NCI-H1436 (cell line): ENCODE results near the gene ING4.
"Not testable (repeated sequence)": the region's sequence is repeated elsewhere in the genome, so short reads cannot be mapped to it uniquely, and the experiment has no call there.

Experiments used
- DNase-seq: peaks from one replicate; lab custom pipeline; 2025; lab: John Stamatoyannopoulos, UW

Gene ING4

DNA sequence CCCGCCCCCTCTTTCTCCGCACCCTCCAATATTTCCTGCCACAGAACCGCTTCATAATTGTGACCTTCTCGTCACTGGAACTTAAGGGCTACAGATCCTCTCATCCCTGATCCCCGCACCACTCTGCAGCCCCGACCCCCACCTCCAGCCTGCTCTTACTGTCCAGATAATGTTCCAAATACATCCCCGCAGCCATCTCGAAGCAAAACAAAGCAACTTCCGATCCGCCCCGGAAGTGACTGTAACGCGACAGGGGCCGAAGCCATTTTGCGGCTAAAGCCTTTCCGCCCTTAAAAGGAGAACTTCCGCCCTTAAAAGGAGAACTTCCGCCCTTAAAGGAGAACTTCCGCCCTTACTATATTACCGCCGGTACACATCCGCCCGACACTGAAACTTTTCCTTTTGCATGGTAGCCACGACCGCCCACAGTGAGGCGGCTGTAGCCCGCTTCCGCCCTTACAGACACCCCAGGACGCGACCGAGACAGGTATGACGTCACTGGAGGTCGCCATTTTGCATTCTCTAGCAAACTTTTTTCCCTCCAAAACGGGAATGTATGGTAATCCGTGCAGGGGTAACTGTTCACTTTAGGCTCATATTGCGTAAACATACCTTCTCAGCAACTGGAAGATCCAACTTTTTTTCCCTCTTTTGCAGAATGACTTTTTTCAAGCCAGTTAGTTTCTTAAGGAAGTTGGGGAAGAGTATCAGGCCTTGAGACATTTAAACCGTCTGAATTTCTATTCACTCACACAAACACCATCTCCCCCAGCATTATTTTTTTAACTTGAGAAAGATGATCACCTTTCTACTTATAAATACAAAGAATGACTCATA is at the start of gene ING4:
Gene ING4, minus strand, starts transcription at position 214 of the 837 bp plus-strand sequence. Its CDS starts 18 bp downstream, at position 196.
- peak; percentile 98 for DNase-seq

GRCh38 chr12:6708960-6709394 is 46.1 kb upstream of the ING4 start:
- DNase-seq, result no peak

- not testable (repeated sequence) for DNase-seq
These were observed 45.4 kb upstream of the ING4 start for GRCh38 chr12:6708351-6708750.

- DNase-seq, result no peak
These were observed 40.7 kb upstream of the ING4 start for GRCh38 chr12:6703631-6704030.

- no peak for DNase-seq
These were observed 38.3 kb upstream of the ING4 start for GRCh38 chr12:6701078-6701768.

- peak; percentile 17 for DNase-seq
These were observed 37.7 kb upstream of the ING4 start, which contains the start of gene PIANP for GRCh38 chr12:6700646-6701051. Gene PIANP, minus strand, starts transcription at chr12:6700815. Its CDS starts 2,754 bp downstream, at chr12:6698061.

DNA sequence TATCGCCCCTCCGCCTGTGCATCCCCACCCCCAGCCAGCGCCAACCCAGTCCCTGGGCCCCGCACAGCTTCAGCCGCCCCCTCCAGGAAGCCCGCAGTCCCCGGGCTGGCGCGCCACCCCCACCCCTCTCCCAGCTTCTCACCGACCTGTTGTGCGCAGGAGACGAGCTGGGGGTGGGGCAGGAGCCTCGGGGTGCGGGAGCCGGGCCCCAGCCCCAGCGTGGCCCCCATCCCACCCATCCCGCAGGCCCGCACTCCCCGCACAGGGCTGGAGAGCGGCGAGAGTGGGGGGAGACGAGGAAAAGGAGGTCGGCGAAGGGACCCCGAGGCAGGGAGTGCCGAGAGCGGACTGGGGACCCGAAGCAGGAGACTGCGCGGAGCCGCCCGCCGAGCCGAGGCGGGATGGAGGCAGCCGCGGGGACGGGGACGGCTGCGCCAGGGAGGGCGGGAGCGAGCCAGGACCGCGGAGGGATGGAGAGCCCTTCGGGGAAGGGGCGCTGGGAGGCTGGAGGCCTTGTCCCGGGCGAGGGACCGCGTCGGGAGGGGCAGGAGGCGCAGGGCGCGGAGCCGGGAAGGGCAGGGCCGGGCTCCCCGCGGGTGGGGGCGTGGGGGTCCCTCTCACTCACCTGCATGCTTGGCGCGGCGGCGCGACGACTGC is 37.2 kb upstream of the ING4 start:
- DNase-seq, result no peak

DNA sequence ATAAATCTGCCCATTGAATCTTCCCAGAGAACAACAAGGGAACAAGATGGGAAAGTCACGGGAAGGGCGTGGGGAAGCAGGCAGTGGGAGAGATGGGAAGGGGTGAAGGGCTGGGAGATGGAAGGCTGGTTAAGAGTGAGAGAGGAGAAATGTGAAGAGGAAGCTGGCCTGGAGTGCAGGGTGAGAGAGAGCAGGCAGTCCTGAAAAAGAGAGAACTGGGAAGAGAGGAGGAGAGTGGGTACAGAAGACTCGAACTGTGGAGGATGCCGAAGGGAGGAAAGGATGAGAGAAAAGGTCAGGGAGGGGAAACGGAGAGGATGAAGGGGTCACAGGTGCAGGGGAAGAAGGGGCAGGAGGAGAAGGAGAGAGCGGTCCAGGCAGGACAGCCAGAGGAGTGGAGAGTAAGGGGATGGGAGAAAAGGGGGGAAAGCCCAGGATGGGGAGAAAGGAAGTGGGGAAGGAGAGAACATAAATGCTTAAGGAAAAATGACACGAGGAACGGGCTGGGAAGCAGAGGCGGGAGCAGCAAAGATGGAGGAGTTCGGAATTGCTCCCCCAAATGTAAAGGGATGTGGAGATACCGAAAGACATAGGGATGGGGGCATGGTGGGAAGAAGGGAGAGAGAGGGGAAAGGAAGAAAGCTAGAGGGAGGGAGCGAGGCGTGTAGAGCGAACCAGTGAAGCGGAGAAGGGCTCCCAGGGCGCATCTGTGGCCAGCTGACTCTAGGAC is 36.5 kb upstream of the ING4 start:
- no peak for DNase-seq

DNA sequence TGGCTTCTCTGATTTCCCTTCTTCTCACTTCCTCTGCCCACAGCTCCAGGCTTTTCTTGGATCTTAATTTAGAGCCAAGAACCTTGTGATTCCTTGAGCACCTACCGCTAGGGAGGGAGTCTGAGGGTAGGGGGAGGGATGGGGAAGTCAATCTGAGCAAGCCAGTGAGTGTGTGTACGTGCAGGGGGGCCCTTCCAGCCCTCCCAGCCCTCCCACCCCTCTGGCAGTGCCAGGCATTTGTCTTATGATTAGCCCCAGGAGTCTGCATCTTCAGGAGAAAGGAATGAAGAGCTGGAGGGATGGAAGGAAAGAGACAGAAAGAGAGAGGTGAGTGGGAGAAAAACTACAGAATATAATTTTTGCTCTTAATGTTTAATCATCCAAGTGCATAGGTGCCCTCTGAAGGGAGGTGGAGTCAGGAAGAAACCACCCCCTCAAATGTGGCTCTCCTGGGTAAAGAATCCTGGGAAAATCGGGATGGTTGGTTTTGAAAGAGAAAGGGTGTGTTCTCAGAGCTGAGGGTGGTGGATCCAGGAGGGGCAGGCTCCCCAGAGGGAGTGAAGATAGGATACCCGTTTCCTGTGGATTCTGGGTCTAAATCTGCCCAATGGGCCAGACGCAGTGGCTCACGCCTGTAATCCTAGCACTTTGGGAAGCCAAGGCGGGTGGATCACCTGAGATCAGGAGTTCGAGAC is 35.6 kb upstream of the ING4 start:
- no peak for DNase-seq

DNA sequence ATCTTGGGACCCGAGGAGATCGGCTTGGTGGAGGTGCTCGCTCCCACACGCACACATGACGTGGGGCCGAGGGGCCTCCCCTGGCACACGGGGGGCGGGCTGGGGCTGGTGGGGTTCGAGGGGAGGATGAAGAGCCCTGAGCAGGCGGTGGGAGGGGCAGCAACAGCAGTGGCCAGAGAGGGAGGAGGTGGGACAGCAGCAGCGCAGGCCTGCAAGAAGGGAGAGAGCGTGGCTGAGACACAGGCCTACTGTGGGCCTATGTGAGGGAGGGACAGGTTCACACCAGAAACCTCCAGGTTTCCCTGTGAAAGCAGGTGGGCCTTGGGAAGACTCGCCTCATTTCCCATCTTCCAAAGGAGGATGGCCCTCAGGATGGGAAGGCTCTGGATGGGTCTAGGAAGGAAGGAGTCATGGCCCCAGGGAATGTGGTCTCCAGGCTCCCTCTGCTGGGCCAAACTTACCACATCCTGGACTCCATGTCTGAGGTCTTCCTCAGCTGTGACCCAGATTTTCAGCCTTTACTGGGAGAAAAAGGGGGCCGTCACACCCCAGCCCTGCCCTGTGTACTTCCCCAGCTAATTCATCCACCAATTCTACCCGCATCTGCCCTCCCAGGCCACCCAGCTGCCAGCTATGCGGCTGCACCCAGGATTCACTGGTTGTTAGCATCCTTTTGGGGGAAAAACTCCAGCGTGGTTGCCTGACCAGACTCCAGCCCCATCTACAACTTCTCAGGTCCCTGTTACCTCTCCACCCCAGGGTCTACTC is 34.8 kb upstream of the ING4 start:
- DNase-seq, result no peak

- DNase-seq, result no peak
These were observed 34.0 kb upstream of the ING4 start for GRCh38 chr12:6696690-6697583.

DNA sequence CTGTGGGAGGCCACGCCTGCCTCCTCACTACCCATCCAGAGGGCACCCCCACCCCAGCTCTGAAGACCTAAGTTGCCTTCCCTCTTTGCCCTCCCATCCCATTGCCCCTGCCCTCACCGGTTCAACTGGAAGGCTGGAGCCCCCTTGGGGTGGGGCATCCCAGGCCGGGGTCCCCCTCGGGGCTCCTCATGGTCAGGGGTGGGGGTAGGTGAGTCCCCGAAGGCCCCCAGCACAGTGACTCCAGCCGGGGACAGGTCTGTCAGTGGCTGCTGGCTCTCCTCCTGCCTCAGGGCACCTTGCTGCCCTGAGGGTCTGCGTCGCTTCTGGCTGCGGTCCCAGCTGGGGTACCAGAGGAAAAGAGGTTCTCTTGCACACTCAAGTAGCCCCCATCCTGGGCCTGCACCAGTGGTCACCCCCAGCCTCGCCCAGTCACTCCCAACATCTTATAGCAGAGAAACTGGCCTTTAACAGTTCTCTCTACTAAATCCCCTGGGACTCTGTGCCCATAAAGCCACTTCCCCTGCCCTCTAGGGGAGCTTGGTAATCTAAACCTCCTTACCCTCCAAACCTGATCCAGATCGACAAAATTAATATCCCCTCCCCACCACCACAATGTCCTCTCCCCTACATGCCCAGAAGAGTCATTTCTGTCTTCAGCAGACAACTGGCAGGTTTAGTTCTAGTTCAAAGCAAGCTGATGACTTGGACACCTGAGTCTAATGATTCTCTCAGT is 32.6 kb upstream of the ING4 start:
- DNase-seq, result no peak

DNA sequence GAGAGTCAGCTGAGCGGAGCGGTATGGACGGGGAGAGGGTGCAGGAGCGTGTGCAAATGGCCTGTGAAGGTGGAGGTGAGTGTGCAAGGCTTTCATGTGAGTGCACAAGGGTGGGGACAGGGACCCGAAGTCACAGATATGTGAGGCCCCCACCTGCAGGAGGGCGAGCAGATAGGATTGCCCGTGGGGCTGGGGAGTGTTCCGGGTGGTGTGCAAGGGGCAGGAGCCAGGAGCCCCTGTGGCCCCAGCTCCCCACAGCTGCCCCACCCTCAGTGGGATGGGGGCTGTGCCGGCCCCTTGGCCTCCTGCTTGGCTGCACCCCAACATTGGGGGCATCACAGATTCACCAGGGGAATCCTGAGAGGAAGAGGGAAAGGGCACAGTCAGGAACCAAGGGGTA is 31.8 kb upstream of the ING4 start:
- no peak for DNase-seq

DNA sequence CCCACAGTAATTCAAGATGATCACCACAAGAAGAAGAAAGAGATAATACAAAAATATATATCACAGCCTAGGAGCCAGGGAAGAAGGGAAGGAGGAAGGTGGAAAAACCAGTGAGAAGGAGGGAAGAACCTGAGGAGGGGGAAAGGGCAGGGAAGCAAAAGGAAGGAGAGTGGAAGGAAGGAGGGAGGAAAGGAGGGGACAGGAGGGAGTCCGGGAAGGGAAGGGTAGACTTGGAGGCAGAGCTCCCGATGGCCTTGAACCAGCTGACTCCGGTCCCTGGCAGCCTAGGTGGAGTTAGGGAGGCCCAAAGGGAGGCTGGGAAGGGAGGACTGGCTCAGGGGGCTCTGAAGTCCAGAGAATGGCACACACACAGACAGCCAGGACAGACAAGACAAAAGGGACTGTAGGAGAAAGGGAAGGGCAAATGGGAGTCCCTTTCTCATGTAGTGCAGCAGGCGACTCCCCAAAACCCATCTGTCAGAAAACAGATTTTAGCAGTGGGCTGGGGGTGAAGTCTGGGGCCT is 31.0 kb upstream of the ING4 start:
- DNase-seq, result no peak

DNA sequence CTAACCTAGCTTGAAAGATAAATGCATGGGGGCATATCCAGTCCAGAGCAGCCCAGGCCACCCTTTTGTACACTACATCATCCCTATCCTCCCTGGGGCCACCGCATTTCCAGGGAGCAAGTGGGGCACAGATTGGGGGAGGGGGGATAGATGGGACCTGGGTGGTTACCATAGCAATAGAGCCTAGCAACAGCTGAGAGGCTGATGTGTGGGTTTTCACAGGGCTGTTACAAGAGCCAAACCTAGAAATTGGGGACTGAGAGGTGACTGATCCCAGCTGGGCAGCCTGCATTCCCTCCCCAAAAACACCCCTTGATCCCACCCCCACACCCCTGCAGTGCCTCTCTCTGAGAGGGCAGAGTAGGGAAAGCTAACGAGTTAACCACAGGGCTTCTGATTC is 30.0 kb upstream of the ING4 start:
- DNase-seq, result no peak

- no peak for DNase-seq
These were observed 28.6 kb upstream of the ING4 start for GRCh38 chr12:6691473-6691872.

DNA sequence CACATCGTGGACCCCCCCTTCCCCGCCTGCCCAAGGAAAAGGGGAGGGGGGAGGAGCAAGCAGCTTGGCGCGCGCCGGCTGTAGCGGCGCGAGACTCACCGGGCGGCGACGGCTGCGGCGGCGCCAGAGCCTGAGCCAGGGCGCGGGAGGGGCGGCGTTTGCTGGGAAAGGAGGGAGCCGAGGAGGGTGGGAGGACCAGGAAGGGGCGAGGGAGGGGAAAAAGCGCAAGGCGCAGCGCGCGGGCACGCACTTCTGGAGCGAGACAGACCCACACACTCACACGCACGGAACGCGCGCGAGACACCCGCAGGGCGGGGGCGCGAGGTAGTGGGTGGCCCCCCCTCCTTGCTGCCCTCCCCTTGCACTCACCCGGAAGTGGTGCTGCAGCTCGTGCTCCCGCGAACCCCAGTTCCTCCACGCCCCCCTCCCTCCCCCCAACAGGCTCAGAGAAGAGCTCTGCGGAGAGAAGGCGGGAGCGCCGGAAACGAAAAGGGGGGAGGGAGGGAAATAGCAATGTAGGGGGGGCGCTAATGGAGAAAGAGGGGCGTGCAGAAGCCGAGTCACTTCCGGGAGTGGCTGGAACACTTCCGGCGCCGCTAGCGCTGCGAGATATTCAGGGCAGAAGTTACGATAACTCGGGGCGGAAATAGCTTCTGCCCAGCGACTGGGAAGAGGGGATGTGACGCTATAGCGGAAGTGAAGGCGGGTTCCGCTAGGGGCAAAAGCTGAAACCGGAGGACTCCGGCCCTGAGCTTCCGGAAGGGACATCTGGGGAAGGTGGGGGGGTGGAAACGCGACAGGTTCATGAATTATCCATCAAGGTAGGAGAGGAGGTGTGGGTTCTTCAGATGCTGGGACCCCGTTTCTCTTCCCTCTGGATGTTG is 26.3 kb upstream of the ING4 start, which contains the start of gene ZNF384:
Gene ZNF384, minus strand, starts transcription at position 377 of the 884 bp plus-strand sequence. CDS start 9,855 bp downstream, outside the sequence.
- DNase-seq, result peak; percentile 99
